ENCODE measurements around the gene CDKN2AIPNL.
A peak's percentile ranks its signal among the peaks of the same experiment; 100 is the strongest.

Gene CDKN2AIPNL

GRCh38 chr5:134411546-134412266 lies at the start of gene CDKN2AIPNL:
TSS of gene CDKN2AIPNL (minus strand) at chr5:134411881. CDS start at chr5:134411854, 27 bp downstream.
- Histone ChIP-seq H4K20me1 (peaks cover 0 to 12% (median 0%) of the 10 kb centered on the region in 11 experiments; a peak in 3 of 22 replicates), H3K4me1 (peaks cover 16 to 33% (median 22%) of the 10 kb centered on the region in 10 experiments), H3K27me3 (no peaks in the 10 kb centered on the region), H3K9me3 (replicated peaks in 1 of 11) (no peaks in the 10 kb centered on the region), H3K27ac (peak within 1 kb of the TSS; percentile 49 to 88 (median 82); a peak in 21 of 22 replicates), H3K36me3 (peaks cover 8 to 35% (median 14%) of the 10 kb centered on the region in 11 experiments; a peak in 21 of 22 replicates), H3K9ac (peak within 1 kb of the TSS; percentile 80 to 91 (median 87)), H3K4me2 (peak within 1 kb of the TSS; percentile 87 to 97 (median 94)), H3K4me3 (peak within 1 kb of the TSS; percentile 74 to 95 (median 86))
- TF ChIP-seq Cebpa-rat (IDR thresholded peaks at IDR 0.05): no peak

- no peaks in the 10 kb centered on the region for H3K27me3 ChIP-seq
- peaks cover 29 to 59% (median 52%) of the 10 kb centered on the region in 10 experiments for H3K4me1 ChIP-seq
- H3K9ac ChIP-seq: no peak overlapping the region
- no peaks in the 10 kb centered on the region for H3K9me3 ChIP-seq (replicated peaks in 1 of 11)
- no peaks in the 10 kb centered on the region for H4K20me1 ChIP-seq
- no peak overlapping the region for H3K4me3 ChIP-seq
- H3K4me2 ChIP-seq: peak overlapping the region; percentile 21 to 94 (median 43); a peak in 14 of 22 replicates
- TF ChIP-seq Cebpa-rat (IDR thresholded peaks at IDR 0.05): no peak
- H3K36me3 ChIP-seq: no peaks in the 10 kb centered on the region
- no peak overlapping the region for H3K27ac ChIP-seq
Observed at GRCh38 chr5:134460551-134460950, 48.9 kb upstream of the CDKN2AIPNL start.

- H4K20me1 ChIP-seq: no peaks in the 10 kb centered on the region
- no peaks in the 10 kb centered on the region for H3K9me3 ChIP-seq (replicated peaks in 1 of 11)
- H3K4me1 ChIP-seq: peaks cover 18 to 48% (median 41%) of the 10 kb centered on the region in 10 experiments
- TF ChIP-seq Cebpa-rat (IDR thresholded peaks at IDR 0.05): no peak
- H3K9ac ChIP-seq: no peak overlapping the region
- no peak overlapping the region for H3K27ac ChIP-seq
- H3K4me2 ChIP-seq: no peak overlapping the region; a peak in 1 of 22 replicates
- no peak overlapping the region for H3K4me3 ChIP-seq
- no peaks in the 10 kb centered on the region for H3K36me3 ChIP-seq
- no peaks in the 10 kb centered on the region for H3K27me3 ChIP-seq
Observed at GRCh38 chr5:134459491-134459890, 47.8 kb upstream of the CDKN2AIPNL start.

GRCh38 chr5:134459010-134459403 lies 47.3 kb upstream of the CDKN2AIPNL start:
- no peak overlapping the region for H3K9ac ChIP-seq
- no peaks in the 10 kb centered on the region for H3K27me3 ChIP-seq
- no peaks in the 10 kb centered on the region for H3K36me3 ChIP-seq
- H3K9me3 ChIP-seq (replicated peaks in 1 of 11): no peaks in the 10 kb centered on the region
- no peak for TF ChIP-seq Cebpa-rat (IDR thresholded peaks at IDR 0.05)
- H4K20me1 ChIP-seq: no peaks in the 10 kb centered on the region
- H3K27ac ChIP-seq: no peak overlapping the region
- no peak overlapping the region; a peak in 1 of 22 replicates for H3K4me2 ChIP-seq
- peaks cover 13 to 44% (median 37%) of the 10 kb centered on the region in 10 experiments for H3K4me1 ChIP-seq
- H3K4me3 ChIP-seq: no peak overlapping the region

- Histone ChIP-seq H3K4me2 (no peak overlapping the region), H3K27ac (no peak overlapping the region), H3K36me3 (no peaks in the 10 kb centered on the region), H3K27me3 (no peaks in the 10 kb centered on the region), H3K9ac (no peak overlapping the region), H4K20me1 (no peaks in the 10 kb centered on the region), H3K9me3 (replicated peaks in 1 of 11) (no peaks in the 10 kb centered on the region), H3K4me3 (no peak overlapping the region), H3K4me1 (peaks cover 7 to 38% (median 31%) of the 10 kb centered on the region in 10 experiments)
- no peak for TF ChIP-seq Cebpa-rat (IDR thresholded peaks at IDR 0.05)
Observed at GRCh38 chr5:134458234-134459009, 46.7 kb upstream of the CDKN2AIPNL start.

- no peaks in the 10 kb centered on the region for H3K27me3 ChIP-seq
- peaks cover 1 to 33% (median 27%) of the 10 kb centered on the region in 10 experiments; a peak in 18 of 20 replicates for H3K4me1 ChIP-seq
- no peaks in the 10 kb centered on the region for H3K36me3 ChIP-seq
- H3K27ac ChIP-seq: no peak overlapping the region
- no peak overlapping the region for H3K4me3 ChIP-seq
- no peak for TF ChIP-seq Cebpa-rat (IDR thresholded peaks at IDR 0.05)
- H3K9me3 ChIP-seq (replicated peaks in 1 of 11): no peaks in the 10 kb centered on the region
- no peaks in the 10 kb centered on the region for H4K20me1 ChIP-seq
- H3K4me2 ChIP-seq: no peak overlapping the region
- no peak overlapping the region for H3K9ac ChIP-seq
Observed at GRCh38 chr5:134457801-134458200, 46.1 kb upstream of the CDKN2AIPNL start.

GRCh38 chr5:134456825-134457224 lies 45.1 kb upstream of the CDKN2AIPNL start:
- Histone ChIP-seq H4K20me1 (no peaks in the 10 kb centered on the region), H3K4me2 (no peak overlapping the region), H3K36me3 (no peaks in the 10 kb centered on the region), H3K4me1 (peaks cover 0 to 34% (median 28%) of the 10 kb centered on the region in 10 experiments; a peak in 18 of 20 replicates), H3K9me3 (replicated peaks in 1 of 11) (no peaks in the 10 kb centered on the region), H3K27me3 (no peaks in the 10 kb centered on the region), H3K27ac (no peak overlapping the region), H3K9ac (no peak overlapping the region), H3K4me3 (no peak overlapping the region)
- TF ChIP-seq Cebpa-rat (IDR thresholded peaks at IDR 0.05): no peak

GRCh38 chr5:134455466-134455865 lies 43.8 kb upstream of the CDKN2AIPNL start:
- no peak for TF ChIP-seq Cebpa-rat (IDR thresholded peaks at IDR 0.05)
- peaks cover 3 to 30% (median 18%) of the 10 kb centered on the region in 10 experiments; a peak in 19 of 20 replicates for H3K4me1 ChIP-seq

GRCh38 chr5:134453016-134453415 lies 41.3 kb upstream of the CDKN2AIPNL start:
- TF ChIP-seq Cebpa-rat (IDR thresholded peaks at IDR 0.05): no peak

More at GRCh38 chr5:134455466-134455865, 43.8 kb upstream of the CDKN2AIPNL start:
- Histone ChIP-seq H4K20me1 (no peaks in the 10 kb centered on the region), H3K27ac (no peak overlapping the region), H3K27me3 (no peaks in the 10 kb centered on the region), H3K9me3 (replicated peaks in 1 of 11) (no peaks in the 10 kb centered on the region), H3K4me2 (no peak overlapping the region), H3K36me3 (no peaks in the 10 kb centered on the region), H3K9ac (no peak overlapping the region), H3K4me3 (no peak overlapping the region)

More at GRCh38 chr5:134453016-134453415, 41.3 kb upstream of the CDKN2AIPNL start:
- no peak overlapping the region for H3K9ac ChIP-seq
- H3K4me2 ChIP-seq: peak overlapping the region in 3 of 11 experiments; percentile 4 to 20 (median 9); a peak in 2 of 22 replicates
- no peaks in the 10 kb centered on the region for H3K27me3 ChIP-seq
- H4K20me1 ChIP-seq: no peaks in the 10 kb centered on the region
- no peak overlapping the region for H3K4me3 ChIP-seq
- no peaks in the 10 kb centered on the region for H3K36me3 ChIP-seq
- H3K27ac ChIP-seq: no peak overlapping the region
- no peaks in the 10 kb centered on the region for H3K9me3 ChIP-seq (replicated peaks in 1 of 11)
- H3K4me1 ChIP-seq: peaks cover 6 to 24% (median 15%) of the 10 kb centered on the region in 10 experiments; a peak in 19 of 20 replicates
